Measurements from ENCODE around the gene C10orf105.

DNA sequence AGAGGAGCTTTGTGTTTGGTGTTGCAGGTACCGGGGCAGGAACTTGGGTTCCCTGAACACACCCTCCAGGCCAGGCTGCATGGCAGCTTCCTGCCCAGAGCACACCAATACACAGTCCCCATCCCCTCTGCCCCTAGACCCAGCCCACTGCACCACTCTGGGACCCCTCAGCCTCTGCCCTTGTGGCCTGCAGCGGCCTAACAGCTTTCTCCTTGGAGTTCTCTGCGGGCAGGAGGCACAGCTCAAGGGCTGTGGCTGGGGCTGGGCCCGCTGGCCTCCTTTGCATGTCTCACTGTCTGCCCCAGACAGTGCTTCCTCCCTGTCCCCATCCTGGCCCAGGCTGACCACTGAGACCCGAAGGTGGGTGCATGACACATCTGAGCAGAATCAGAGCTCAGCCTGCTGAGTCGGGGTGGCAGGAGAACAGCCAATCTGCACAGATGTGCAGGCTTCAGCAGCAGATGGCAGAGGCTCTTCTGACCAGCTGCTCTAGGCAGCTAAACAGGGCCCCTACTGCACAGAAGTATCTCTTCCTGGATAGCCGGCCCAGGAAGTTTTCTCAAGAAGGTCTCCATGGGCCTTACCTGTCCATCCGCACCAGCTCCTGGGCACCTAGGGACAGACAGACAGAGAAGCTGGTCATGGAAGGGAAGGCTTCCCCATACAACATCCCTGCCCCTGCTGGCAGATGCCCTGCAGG is 33.0 kb upstream of the C10orf105 start:
- TF ChIP-seq, protein P1, sequence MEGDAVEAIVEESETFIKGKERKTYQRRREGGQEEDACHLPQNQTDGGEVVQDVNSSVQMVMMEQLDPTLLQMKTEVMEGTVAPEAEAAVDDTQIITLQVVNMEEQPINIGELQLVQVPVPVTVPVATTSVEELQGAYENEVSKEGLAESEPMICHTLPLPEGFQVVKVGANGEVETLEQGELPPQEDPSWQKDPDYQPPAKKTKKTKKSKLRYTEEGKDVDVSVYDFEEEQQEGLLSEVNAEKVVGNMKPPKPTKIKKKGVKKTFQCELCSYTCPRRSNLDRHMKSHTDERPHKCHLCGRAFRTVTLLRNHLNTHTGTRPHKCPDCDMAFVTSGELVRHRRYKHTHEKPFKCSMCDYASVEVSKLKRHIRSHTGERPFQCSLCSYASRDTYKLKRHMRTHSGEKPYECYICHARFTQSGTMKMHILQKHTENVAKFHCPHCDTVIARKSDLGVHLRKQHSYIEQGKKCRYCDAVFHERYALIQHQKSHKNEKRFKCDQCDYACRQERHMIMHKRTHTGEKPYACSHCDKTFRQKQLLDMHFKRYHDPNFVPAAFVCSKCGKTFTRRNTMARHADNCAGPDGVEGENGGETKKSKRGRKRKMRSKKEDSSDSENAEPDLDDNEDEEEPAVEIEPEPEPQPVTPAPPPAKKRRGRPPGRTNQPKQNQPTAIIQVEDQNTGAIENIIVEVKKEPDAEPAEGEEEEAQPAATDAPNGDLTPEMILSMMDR (conservative IDR thresholded peaks at IDR 0.05; ENCODE audit: low read length) = no peak
- no peak for TF ChIP-seq EZH2phosphoT487 (IDR thresholded peaks at IDR 0.05; ENCODE audit: borderline replicate concordance, low read depth, low read length)

All from OCI-LY7 (cell line).